Measurements from ENCODE around the gene NSUN5.
"Not testable (repeated sequence)": the region's sequence is repeated elsewhere in the genome, so short reads cannot be mapped to it uniquely, and the experiment has no call there.

The NSUN5 gene

GRCh38 chr7:73297706-73298105, 10.9 kb downstream of the NSUN5 start:
- H3K36me3 ChIP-seq (ENCODE audit: control insufficient read depth, insufficient read depth, low read length); H3K9me3 ChIP-seq (ENCODE audit: control insufficient read depth, low read length); H3K4me3 ChIP-seq (ENCODE audit: extremely low read depth, insufficient read depth, low read length, poor library complexity, severe bottlenecking); H3K27ac ChIP-seq (ENCODE audit: low read depth, low read length, severe bottlenecking); H3K4me1 ChIP-seq (ENCODE audit: control insufficient read depth, insufficient read depth, low read length, poor library complexity, severe bottlenecking): not testable (repeated sequence)
- 60% methylated on average over 2 of the region's 27 CpGs; no CpG with 5 or more reads in 1 of the 2 experiments for WGBS, 2 experiments (ENCODE audit: insufficient coverage in 2 of 2)

GRCh38 chr7:73297235-73297634, 11.4 kb downstream of the NSUN5 start:
- WGBS, 2 experiments (ENCODE audit: insufficient coverage in 2 of 2): no CpG with 5 or more reads among the region's 13 CpGs
- not testable (repeated sequence) for H3K36me3 ChIP-seq (ENCODE audit: control insufficient read depth, insufficient read depth, low read length); H3K9me3 ChIP-seq (ENCODE audit: control insufficient read depth, low read length); H3K4me3 ChIP-seq (ENCODE audit: extremely low read depth, insufficient read depth, low read length, poor library complexity, severe bottlenecking); H3K27ac ChIP-seq (ENCODE audit: low read depth, low read length, severe bottlenecking); H3K4me1 ChIP-seq (ENCODE audit: control insufficient read depth, insufficient read depth, low read length, poor library complexity, severe bottlenecking)

GRCh38 chr7:73277210-73277609, 31.4 kb downstream of the NSUN5 start:
- H3K27ac ChIP-seq (ENCODE audit: low read depth, low read length, severe bottlenecking); H3K4me1 ChIP-seq (ENCODE audit: control insufficient read depth, insufficient read depth, low read length, poor library complexity, severe bottlenecking); H3K36me3 ChIP-seq (ENCODE audit: control insufficient read depth, insufficient read depth, low read length); H3K9me3 ChIP-seq (ENCODE audit: control insufficient read depth, low read length); H3K4me3 ChIP-seq (ENCODE audit: extremely low read depth, insufficient read depth, low read length, poor library complexity, severe bottlenecking): not testable (repeated sequence)
- no CpG with 5 or more reads among the region's 5 CpGs for WGBS, 2 experiments (ENCODE audit: insufficient coverage in 2 of 2)

GRCh38 chr7:73267813-73268212, 40.8 kb downstream of the NSUN5 start:
- not testable (repeated sequence) for H3K36me3 ChIP-seq (ENCODE audit: control insufficient read depth, insufficient read depth, low read length); H3K4me3 ChIP-seq (ENCODE audit: extremely low read depth, insufficient read depth, low read length, poor library complexity, severe bottlenecking); H3K4me1 ChIP-seq (ENCODE audit: control insufficient read depth, insufficient read depth, low read length, poor library complexity, severe bottlenecking); H3K27ac ChIP-seq (ENCODE audit: low read depth, low read length, severe bottlenecking); H3K9me3 ChIP-seq (ENCODE audit: control insufficient read depth, low read length)
- no CpG with 5 or more reads among the region's 4 CpGs for WGBS, 2 experiments (ENCODE audit: insufficient coverage in 2 of 2)

GRCh38 chr7:73266719-73267368, 41.8 kb downstream of the NSUN5 start:
- not testable (repeated sequence) for H3K4me1 ChIP-seq (ENCODE audit: control insufficient read depth, insufficient read depth, low read length, poor library complexity, severe bottlenecking); H3K4me3 ChIP-seq (ENCODE audit: extremely low read depth, insufficient read depth, low read length, poor library complexity, severe bottlenecking); H3K27ac ChIP-seq (ENCODE audit: low read depth, low read length, severe bottlenecking); H3K36me3 ChIP-seq (ENCODE audit: control insufficient read depth, insufficient read depth, low read length); H3K9me3 ChIP-seq (ENCODE audit: control insufficient read depth, low read length)
- no CpG with 5 or more reads among the region's 22 CpGs for WGBS, 2 experiments (ENCODE audit: insufficient coverage in 2 of 2)

- WGBS, 2 experiments (ENCODE audit: insufficient coverage in 2 of 2): no CpG with 5 or more reads among the region's 2 CpGs
- H3K9me3 ChIP-seq (ENCODE audit: control insufficient read depth, low read length); H3K4me1 ChIP-seq (ENCODE audit: control insufficient read depth, insufficient read depth, low read length, poor library complexity, severe bottlenecking); H3K4me3 ChIP-seq (ENCODE audit: extremely low read depth, insufficient read depth, low read length, poor library complexity, severe bottlenecking); H3K27ac ChIP-seq (ENCODE audit: low read depth, low read length, severe bottlenecking); H3K36me3 ChIP-seq (ENCODE audit: control insufficient read depth, insufficient read depth, low read length): not testable (repeated sequence)
These were observed 46.2 kb downstream of the NSUN5 start for GRCh38 chr7:73262416-73262815.
